H1 (cell line): ENCODE data around the gene RFX3. TPM values are rescaled to one million over a fixed set of nuclear protein-coding genes. Genes with fewer than 3 reads are reported as not detected.

ENCODE experiments used
- CTCF ChIA-PET: fragments of 300-600 bp; sonication (Branson Sonifier 250); formaldehyde crosslinking; loops from one replicate; lab custom pipeline; 2021; ENCODE audit not compliant: partially characterized antibody; lab: Charles Lee
- POLR2A ChIA-PET: fragments of 300-600 bp; sonication (Branson Sonifier 250); formaldehyde crosslinking; loops from one replicate; lab custom pipeline; 2021; ENCODE audit warnings: inconsistent platforms; ENCODE audit not compliant: partially characterized antibody; lab: Charles Lee
- DNase-seq, 2 experiments: peaks; one replicate each; pipeline versions ENCODE4 v3.0.0 to v3.0.0-alpha.2; 2010 to 2022; ENCODE audit warnings: low spot score in 2 of 2, low read depth in 1 of 2, mixed read lengths in 1 of 2
- FAIRE-seq: peaks from 2 replicates; lab custom pipeline; 2011; peaks lifted over from hg19 to GRCh38; lab: Jason Lieb, UNC
- H2AFZ ChIP-seq: 2 replicates; pipeline ENCODE4 v1.8.1; 2012; ENCODE audit warnings: low read length, inconsistent platforms
- H2AK5ac ChIP-seq: 2 replicates; pipeline ENCODE4 v1.6.1; 2013; ENCODE audit warnings: low read depth, low read length
- H2BK120ac ChIP-seq: replicated peaks from 2 replicates; pipeline ENCODE3; 2013; ENCODE audit warnings: low read depth, low read length, inconsistent platforms
- H2BK12ac ChIP-seq: 2 replicates; pipeline ENCODE4 v1.6.1; 2013; ENCODE audit warnings: low read depth, low read length
- H2BK15ac ChIP-seq: 2 replicates; pipeline ENCODE4 v1.6.1; 2013; ENCODE audit warnings: low read length
- H2BK20ac ChIP-seq: 2 replicates; pipeline ENCODE4 v1.6.1; 2013; ENCODE audit warnings: low read length
- H2BK5ac ChIP-seq: 2 replicates; pipeline ENCODE4 v1.6.1; 2013; ENCODE audit warnings: low read depth, low read length
- H3K14ac ChIP-seq: 2 replicates; pipeline ENCODE4 v1.6.1; 2013; ENCODE audit warnings: inconsistent platforms; ENCODE audit not compliant: insufficient read length
- H3K18ac ChIP-seq: 2 replicates; pipeline ENCODE4 v1.6.1; 2013; ENCODE audit warnings: low read length; ENCODE audit errors: extremely low read depth
- H3K23ac ChIP-seq: 2 replicates; pipeline ENCODE4 v1.6.1; 2013; ENCODE audit warnings: inconsistent platforms; ENCODE audit not compliant: insufficient read length
- H3K23me2 ChIP-seq: 2 replicates; pipeline ENCODE4 v1.6.1; 2013; ENCODE audit warnings: low read depth, low read length
- H3K27ac ChIP-seq: 2 replicates; pipeline ENCODE4 v1.6.1; 2011; ENCODE audit warnings: low read depth, low read length, inconsistent platforms
- H3K27me3 ChIP-seq, 4 experiments: replicated peaks in 1 of 4; 1 replicate in 1 of 4; 2 replicates in 3 of 4; pipeline versions ENCODE4 v1.6.1 to v1.8.1; 2011 to 2013; ENCODE audit warnings: low read length in 3 of 4, mild to moderate bottlenecking in 3 of 4, inconsistent platforms in 2 of 4, mixed read lengths in 2 of 4, moderate library complexity in 1 of 4; ENCODE audit not compliant: control insufficient read depth in 3 of 4, insufficient read depth in 3 of 4; ENCODE audit errors: extremely low read depth in 1 of 4
- H3K36me3 ChIP-seq, 4 experiments: 2 replicates each; pipeline versions ENCODE4 v1.6.1 to v1.8.1; 2011 to 2013; ENCODE audit warnings: mild to moderate bottlenecking in 4 of 4, low read length in 3 of 4, moderate library complexity in 2 of 4, control low read depth in 1 of 4, inconsistent platforms in 1 of 4; ENCODE audit not compliant: insufficient read depth in 4 of 4, control insufficient read depth in 2 of 4
- H3K4ac ChIP-seq: replicated peaks from 2 replicates; pipeline ENCODE3; 2013; ENCODE audit warnings: low read length, low read depth, mixed read lengths, inconsistent platforms; ENCODE audit not compliant: insufficient read length
- H3K4me1 ChIP-seq, 4 experiments: replicated peaks in 1 of 4; 1 replicate in 1 of 4; 2 replicates in 3 of 4; pipeline versions ENCODE4 v1.6.1 to v1.8.1; 2011 to 2013; ENCODE audit warnings: low read length in 3 of 4, inconsistent platforms in 2 of 4, mixed read lengths in 1 of 4; ENCODE audit not compliant: insufficient read depth in 4 of 4, control insufficient read depth in 3 of 4
- H3K4me2 ChIP-seq, 2 experiments: 2 replicates each; pipeline versions ENCODE4 v1.6.1 to v1.8.1; 2011 to 2013; ENCODE audit warnings: low read depth in 2 of 2, low read length in 2 of 2, control low read depth in 1 of 2, inconsistent platforms in 1 of 2, mild to moderate bottlenecking in 1 of 2; ENCODE audit not compliant: insufficient read depth in 1 of 2
- H3K4me3 ChIP-seq, 4 experiments: fragments of 200-600, 300-600 bp in 1 of 4; sonication (generic), shearing (Covaris generic), sonication (Bioruptor Twin) in 1 of 4; 2 replicates each; pipeline versions ENCODE4 v1.5.1 to v1.8.1; 2011 to 2016; ENCODE audit warnings: low read length in 4 of 4, low read depth in 3 of 4, control low read depth in 2 of 4, inconsistent platforms in 2 of 4, mild to moderate bottlenecking in 2 of 4, mixed read lengths in 1 of 4, moderate library complexity in 1 of 4; ENCODE audit not compliant: insufficient read depth in 2 of 4; ENCODE audit errors: extremely low read depth in 1 of 4
- H3K56ac ChIP-seq: replicated peaks from 2 replicates; pipeline ENCODE3; 2013; ENCODE audit warnings: low read depth, mild to moderate bottlenecking, mixed read lengths, low read length, inconsistent platforms; ENCODE audit not compliant: insufficient read length
- H3K79me1 ChIP-seq: 2 replicates; pipeline ENCODE4 v1.6.1; 2013; ENCODE audit warnings: low read depth, low read length, control low read depth
- H3K79me2 ChIP-seq, 2 experiments: 2 replicates each; pipeline versions ENCODE4 v1.6.1 to v1.8.1; 2012 to 2013; ENCODE audit warnings: low read length in 2 of 2, mild to moderate bottlenecking in 2 of 2, inconsistent platforms in 1 of 2; ENCODE audit not compliant: insufficient read depth in 2 of 2, control insufficient read depth in 1 of 2
- H3K9ac ChIP-seq, 4 experiments: replicated peaks in 1 of 4; 1 replicate in 1 of 4; 2 replicates in 3 of 4; pipeline versions ENCODE4 v1.6.1 to v1.8.1; 2011 to 2013; ENCODE audit warnings: low read depth in 3 of 4, low read length in 3 of 4, control low read depth in 2 of 4, mild to moderate bottlenecking in 2 of 4, moderate library complexity in 2 of 4, inconsistent platforms in 1 of 4; ENCODE audit errors: extremely low read depth in 1 of 4
- H3K9me3 ChIP-seq, 2 experiments: 2 replicates each; pipeline versions ENCODE4 v1.6.1 to v1.8.1; 2012 to 2013; ENCODE audit warnings: mild to moderate bottlenecking in 2 of 2, moderate library complexity in 2 of 2, control low read depth in 1 of 2, inconsistent platforms in 1 of 2, low read depth in 1 of 2, low read length in 1 of 2, mixed read lengths in 1 of 2; ENCODE audit not compliant: insufficient read depth in 2 of 2
- H4K20me1 ChIP-seq, 2 experiments: replicated peaks in 1 of 2; 2 replicates each; pipeline versions ENCODE3 to v1.8.1; 2011 to 2013; ENCODE audit warnings: inconsistent platforms in 2 of 2, low read length in 2 of 2, mild to moderate bottlenecking in 1 of 2; ENCODE audit not compliant: insufficient read depth in 2 of 2, control insufficient read depth in 1 of 2
- H4K5ac ChIP-seq: 2 replicates; pipeline ENCODE4 v1.6.1; 2013; ENCODE audit warnings: low read length, low read depth, mixed read lengths, inconsistent platforms; ENCODE audit not compliant: insufficient read length
- H4K8ac ChIP-seq: 2 replicates; pipeline ENCODE4 v1.8.0; 2013; ENCODE audit warnings: mild to moderate bottlenecking, moderate library complexity, low read length, inconsistent platforms; ENCODE audit not compliant: insufficient read depth; ENCODE audit errors: extremely low read depth
- H4K91ac ChIP-seq: replicated peaks from 2 replicates; pipeline ENCODE3; 2013; ENCODE audit warnings: low read length, mixed read lengths, inconsistent platforms; ENCODE audit not compliant: insufficient read length
- CHD2 ChIP-seq: IDR thresholded peaks from 2 replicates; pipeline ENCODE4 v1.6.1; 2012; ENCODE audit warnings: low read length, improper control_type of control experiment
- RXRA ChIP-seq: IDR thresholded peaks from 2 replicates; pipeline ENCODE4 v1.6.1; 2011; ENCODE audit warnings: low read depth, mild to moderate bottlenecking, low read length, moderate library complexity; ENCODE audit not compliant: insufficient read depth
- YY1 ChIP-seq: IDR thresholded peaks from 2 replicates; pipeline ENCODE4 v1.6.1; 2011; ENCODE audit warnings: low read depth, mild to moderate bottlenecking, low read length
- WGBS, 2 experiments: shearing (Covaris generic) in 1 of 2; methylation state at CpG; one replicate each; pipeline versions ENCODE4 v1.1.6 to v1.1.7; 2013 to 2015; ENCODE audit warnings: low lambda C conversion rate in 2 of 2, mixed read lengths in 2 of 2, inconsistent platforms in 1 of 2, low coverage in 1 of 2, missing lambda C conversion rate in 1 of 2; ENCODE audit not compliant: insufficient replicate concordance in 2 of 2, insufficient coverage in 1 of 2, insufficient read length in 1 of 2; ENCODE audit errors: extremely low coverage in 1 of 2, missing lambda C conversion rate in 1 of 2; 5-methylcytosine and 5-hydroxymethylcytosine counted together
- polyA plus RNA-seq, 7 experiments: library from polyadenylated mRNA; depleted of rRNA in 3 of 7; stranded (reverse) in 5 of 7; unstranded in 2 of 7; fragments of >200 nt in 5 of 7; fragments of 200-250 nt in 2 of 7; gene quantifications; 1 replicate in 5 of 7; 2 replicates in 1 of 7; 4 replicates in 1 of 7; pipeline versions ENCODE4 v1.2.1 to v1.2.3, GENCODE V29; 2011 to 2013; ENCODE audit warnings: missing spikeins in 2 of 7, mixed read lengths in 2 of 7
- total RNA-seq: library from RNA; stranded (reverse); fragmentation: NEBNext Ultra II Directional; extraction: Animal tissue kit (Norgen Biotek cat#: 25700); gene quantifications from 2 replicates; pipeline ENCODE4 v1.2.1, GENCODE V29; 2021
- TF ChIP-seq, protein P1 (sequence below): IDR thresholded peaks from 2 replicates; pipeline ENCODE4 v1.6.1; 2012; ENCODE audit warnings: low read length, inconsistent platforms

The RFX3 gene
- total and polyA plus RNA-seq, 2 of the 8 experiments (the other 6 are each of a cell fraction or from before 2014, with no cell fraction given), result 4.9 to 22.6 TPM

DNA sequence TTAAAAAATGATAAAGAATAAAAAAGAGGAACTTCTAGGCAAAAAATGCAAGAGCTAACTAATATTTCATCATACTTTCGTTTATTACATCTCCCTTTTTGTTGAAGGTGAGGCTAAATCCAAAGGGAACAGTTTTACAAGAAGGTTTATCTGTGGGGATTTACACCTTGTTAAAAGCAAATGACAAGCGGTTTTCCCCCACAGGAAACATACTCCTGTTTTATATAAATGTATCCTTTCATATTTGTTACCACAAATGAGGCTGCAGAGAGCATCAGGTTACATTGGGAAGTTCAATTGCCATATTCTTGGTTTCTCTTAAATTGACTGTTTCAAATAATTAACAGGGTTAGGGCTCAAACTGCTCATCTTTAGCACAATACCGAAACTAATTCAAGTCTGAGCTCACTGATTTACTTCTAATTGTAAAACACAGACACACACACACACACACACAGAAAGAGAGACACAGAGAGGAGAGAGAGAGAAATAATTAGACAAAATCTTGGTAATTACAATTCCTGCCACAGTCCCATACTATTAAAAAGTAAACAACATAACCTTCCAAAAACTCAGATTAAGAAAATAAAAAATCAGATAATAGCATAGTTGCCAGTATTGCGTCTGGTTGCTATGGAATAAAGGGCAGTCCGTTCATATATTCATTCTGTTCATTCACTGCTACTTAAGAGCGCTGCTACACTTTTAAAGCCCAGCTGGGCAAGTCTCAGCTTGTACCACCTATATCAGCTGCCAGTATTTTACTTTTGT is 17.1 kb downstream of the RFX3 start:
- H3K79me2 ChIP-seq, result peaks cover 0 to 56% of the 10 kb centered on the region in 2 experiments; a peak in 2 of 4 replicates
- TF ChIP-seq, protein P1, sequence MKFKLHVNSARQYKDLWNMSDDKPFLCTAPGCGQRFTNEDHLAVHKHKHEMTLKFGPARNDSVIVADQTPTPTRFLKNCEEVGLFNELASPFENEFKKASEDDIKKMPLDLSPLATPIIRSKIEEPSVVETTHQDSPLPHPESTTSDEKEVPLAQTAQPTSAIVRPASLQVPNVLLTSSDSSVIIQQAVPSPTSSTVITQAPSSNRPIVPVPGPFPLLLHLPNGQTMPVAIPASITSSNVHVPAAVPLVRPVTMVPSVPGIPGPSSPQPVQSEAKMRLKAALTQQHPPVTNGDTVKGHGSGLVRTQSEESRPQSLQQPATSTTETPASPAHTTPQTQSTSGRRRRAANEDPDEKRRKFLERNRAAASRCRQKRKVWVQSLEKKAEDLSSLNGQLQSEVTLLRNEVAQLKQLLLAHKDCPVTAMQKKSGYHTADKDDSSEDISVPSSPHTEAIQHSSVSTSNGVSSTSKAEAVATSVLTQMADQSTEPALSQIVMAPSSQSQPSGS, result no peak
- TF ChIP-seq RXRA (no peak), YY1 (no peak), CHD2 (no peak)
- no peak overlapping the region for H2BK20ac ChIP-seq
- H3K4ac ChIP-seq, result no peak overlapping the region
- peak overlapping the region; percentile 80 for H4K5ac ChIP-seq
- no peak overlapping the region for H2BK12ac ChIP-seq
- H3K79me1 ChIP-seq, result no peaks in the 10 kb centered on the region
- H3K27ac ChIP-seq, result no peak overlapping the region; the same call in 1 of the 2 replicates
- H3K4me1 ChIP-seq, result peaks cover 0 to 8% (median under 1%) of the 10 kb centered on the region in 4 experiments; a peak in 1 of 7 replicates
- CTCF ChIA-PET, result interaction anchor here (0.7 to 1.2 kb wide), 3 partner anchors 10 to 633 kb away, joined by 3 read pairs; no protein-coding TSS in a partner anchor
- no peak overlapping the region for H4K91ac ChIP-seq
- no peak overlapping the region for H2BK120ac ChIP-seq
- POLR2A ChIA-PET, result interaction anchor here (1.9 kb wide), 1 partner anchor 18 kb away, joined by 6 read pairs; no protein-coding TSS in a partner anchor
- H3K23me2 ChIP-seq, result no peaks in the 10 kb centered on the region
- no peak overlapping the region for H4K8ac ChIP-seq
- no peak overlapping the region for H3K9ac ChIP-seq
- H3K4me3 ChIP-seq, result no peak overlapping the region
- no peak overlapping the region for H3K14ac ChIP-seq
- no peak overlapping the region for H3K23ac ChIP-seq
- no peaks in the 10 kb centered on the region for H3K36me3 ChIP-seq
- no peaks in the 10 kb centered on the region for H3K9me3 ChIP-seq
- no peak overlapping the region for H2AK5ac ChIP-seq
- 85% methylated on average over 6 of the region's 6 CpGs; no CpG with 5 or more reads in 1 of the 2 experiments for WGBS, 2 experiments
- peak overlapping the region; percentile 69 for H3K56ac ChIP-seq
- H3K4me2 ChIP-seq, result no peak overlapping the region
- FAIRE-seq (no peak), DNase-seq (no peak)
- peak overlapping the region; percentile 60; the same call in 1 of the 2 replicates for H2BK5ac ChIP-seq
- no peak overlapping the region for H2AFZ ChIP-seq
- H3K18ac ChIP-seq, result no peak overlapping the region; the same call in 1 of the 2 replicates
- peaks cover 0 to 1% of the 10 kb centered on the region in 2 experiments for H4K20me1 ChIP-seq
- H2BK15ac ChIP-seq, result no peak overlapping the region
- H3K27me3 ChIP-seq, result no peaks in the 10 kb centered on the region
